ENCODE results near the gene RAP1B. TPM values are rescaled to one million over a fixed set of nuclear protein-coding genes. Genes with fewer than 3 reads are reported as not detected.

RAP1B gene
- total and polyA plus RNA-seq, 2 donors (not counting 3 experiments of a cell fraction or from before 2014, with no cell fraction given), result 147 to 174 TPM

DNA sequence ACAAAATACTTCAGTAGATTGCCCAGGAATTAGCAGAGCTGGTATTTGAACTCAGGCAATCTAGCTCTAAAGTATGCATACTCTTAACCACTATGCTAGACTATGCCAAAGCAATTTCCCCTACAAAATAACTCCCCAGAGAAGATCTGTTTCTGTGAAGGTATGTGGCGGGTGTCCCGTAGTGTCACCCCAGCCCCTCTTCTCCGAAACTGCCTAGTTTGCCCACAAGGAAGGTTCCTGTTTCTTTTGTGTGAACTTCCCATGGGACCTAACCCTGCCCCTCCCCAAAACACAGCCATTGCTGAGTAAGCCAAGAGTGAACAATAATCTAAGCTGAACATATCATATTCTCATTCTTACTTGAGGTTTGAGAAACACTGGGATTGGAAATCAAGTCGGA, 15.5 kb upstream of the RAP1B start:
- Histone ChIP-seq H3K9me1 (replicated peaks; ENCODE audit: control insufficient read depth, extremely low read depth, insufficient read depth, low read length) (no peaks in the 10 kb centered on the region), H3K27ac (ENCODE audit: insufficient read depth, low read depth, low read length) (no peak overlapping the region), H3K4me3 (replicated peaks in 1 of 3; ENCODE audit: insufficient read depth in 1 of 3, low read depth in 1 of 3, low read length in 3 of 3) (no peak overlapping the region), H3K27me3 (ENCODE audit: control insufficient read depth in 2 of 2, insufficient read depth in 2 of 2, low read length in 2 of 2) (no peaks in the 10 kb centered on the region), H3K4me1 (ENCODE audit: control insufficient read depth, extremely low read depth, insufficient read depth, low read length) (no peaks in the 10 kb centered on the region), H3K79me2 (ENCODE audit: control insufficient read depth, insufficient read depth, low read length) (no peaks in the 10 kb centered on the region), H3K4me2 (ENCODE audit: insufficient read depth, low read length) (no peak overlapping the region), H3K36me3 (ENCODE audit: control insufficient read depth in 2 of 2, extremely low read depth in 1 of 2, insufficient read depth in 2 of 2, low read length in 2 of 2) (no peaks in the 10 kb centered on the region), H2AFZ (ENCODE audit: low read depth, low read length) (no peak overlapping the region), H3K9me3 (replicated peaks; ENCODE audit: control insufficient read depth, insufficient read depth, low read length) (no peaks in the 10 kb centered on the region), H3K9ac (replicated peaks; ENCODE audit: extremely low read depth, insufficient read depth, low read length) (no peak overlapping the region), H4K20me1 (replicated peaks; ENCODE audit: control insufficient read depth, extremely low read depth, insufficient read depth, low read length) (no peaks in the 10 kb centered on the region)
- ChIA-PET POLR2A (interaction anchor here (1.4 kb wide), 1 partner anchor 15 kb away, joined by 3 read pairs; no protein-coding TSS in a partner anchor), CTCF (interaction anchor here (1.5 to 2.2 kb wide), 2 partner anchors 189 to 236 kb away, joined by 3 to 5 read pairs; no protein-coding TSS in a partner anchor)
- TF ChIP-seq JUN (IDR thresholded peaks at IDR 0.05; ENCODE audit: borderline replicate concordance, insufficient read depth, insufficient read length, low read depth), result no peak
- TF ChIP-seq, protein P1, sequence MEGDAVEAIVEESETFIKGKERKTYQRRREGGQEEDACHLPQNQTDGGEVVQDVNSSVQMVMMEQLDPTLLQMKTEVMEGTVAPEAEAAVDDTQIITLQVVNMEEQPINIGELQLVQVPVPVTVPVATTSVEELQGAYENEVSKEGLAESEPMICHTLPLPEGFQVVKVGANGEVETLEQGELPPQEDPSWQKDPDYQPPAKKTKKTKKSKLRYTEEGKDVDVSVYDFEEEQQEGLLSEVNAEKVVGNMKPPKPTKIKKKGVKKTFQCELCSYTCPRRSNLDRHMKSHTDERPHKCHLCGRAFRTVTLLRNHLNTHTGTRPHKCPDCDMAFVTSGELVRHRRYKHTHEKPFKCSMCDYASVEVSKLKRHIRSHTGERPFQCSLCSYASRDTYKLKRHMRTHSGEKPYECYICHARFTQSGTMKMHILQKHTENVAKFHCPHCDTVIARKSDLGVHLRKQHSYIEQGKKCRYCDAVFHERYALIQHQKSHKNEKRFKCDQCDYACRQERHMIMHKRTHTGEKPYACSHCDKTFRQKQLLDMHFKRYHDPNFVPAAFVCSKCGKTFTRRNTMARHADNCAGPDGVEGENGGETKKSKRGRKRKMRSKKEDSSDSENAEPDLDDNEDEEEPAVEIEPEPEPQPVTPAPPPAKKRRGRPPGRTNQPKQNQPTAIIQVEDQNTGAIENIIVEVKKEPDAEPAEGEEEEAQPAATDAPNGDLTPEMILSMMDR (IDR thresholded peaks at IDR 0.05; ENCODE audit: extremely low read depth in 1 of 2, insufficient read depth in 1 of 2, low read depth in 1 of 2, low read length in 2 of 2), result no peak
- no peak for TF ChIP-seq POLR2AphosphoS5 (IDR thresholded peaks at IDR 0.05; ENCODE audit: insufficient read depth, low read depth, low read length)
- TF ChIP-seq POLR2A (IDR thresholded peaks at IDR 0.05; ENCODE audit: low read depth, low read length), result no peak
- no peak for TF ChIP-seq FOS (IDR thresholded peaks at IDR 0.05; ENCODE audit: borderline replicate concordance, insufficient read depth, low read length)
- no peak for TF ChIP-seq EZH2 (IDR thresholded peaks at IDR 0.05; ENCODE audit: borderline replicate concordance, low read depth, low read length, severe bottlenecking)
- TF ChIP-seq, protein P2, sequence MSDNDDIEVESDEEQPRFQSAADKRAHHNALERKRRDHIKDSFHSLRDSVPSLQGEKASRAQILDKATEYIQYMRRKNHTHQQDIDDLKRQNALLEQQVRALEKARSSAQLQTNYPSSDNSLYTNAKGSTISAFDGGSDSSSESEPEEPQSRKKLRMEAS (IDR thresholded peaks at IDR 0.05; ENCODE audit: insufficient read depth, insufficient read length), result no peak
- no peak for TF ChIP-seq GATA2 (IDR thresholded peaks at IDR 0.05; ENCODE audit: insufficient read depth, insufficient read length, low read depth, low read length)
- no peak for TF ChIP-seq MYC (IDR thresholded peaks at IDR 0.05; ENCODE audit: low read depth, low read length)
- no peak for DNase-seq (ENCODE audit: low read depth, low spot score)
- no peak for FAIRE-seq
- intact Hi-C loops (cut with micrococcal nuclease), result no loop called here
- BruUV-seq (replicated peaks), result no TSS peak
- dilution Hi-C loops (cut with MboI; ENCODE audit: extremely low pct_ligation_motif_present, low sequenced_read_pairs), result no loop called here
